OCI-LY3 (cell line): Measurements from ENCODE around the gene ELK3.

Source experiments
- H2AFZ ChIP-seq: fragments of 200-600, 300-600 bp; shearing (Covaris generic); 2 replicates; pipeline ENCODE4 v1.6.0; 2014; ENCODE audit warnings: antibody characterized with exemption, low read depth, low read length
- H3K27ac ChIP-seq: fragments of 200-600, 300-600 bp; sonication (generic); 2 replicates; pipeline ENCODE4 v1.5.1; 2014; ENCODE audit warnings: mild to moderate bottlenecking, low read length, moderate library complexity, mixed read lengths
- H3K27me3 ChIP-seq: fragments of 200-600, 300-600 bp; sonication (generic); 2 replicates; pipeline ENCODE4 v1.6.1; 2014; ENCODE audit warnings: low read depth, low read length, mixed read lengths
- H3K36me3 ChIP-seq: fragments of 200-600, 300-600 bp; sonication (generic); replicated peaks from 2 replicates; pipeline ENCODE3; 2014; ENCODE audit warnings: low read depth, low read length, mixed read lengths
- H3K4me1 ChIP-seq: fragments of 300-600, 200-600 bp; sonication (generic); 2 replicates; pipeline ENCODE4 v1.6.1; 2014; ENCODE audit warnings: low read length, mixed read lengths
- H3K4me2 ChIP-seq: fragments of 200-600, 300-600 bp; sonication (generic); 2 replicates; pipeline ENCODE4 v1.6.1; 2014; ENCODE audit warnings: low read length, mixed read lengths
- H3K4me3 ChIP-seq: fragments of 300-600, 200-600 bp; sonication (generic); 2 replicates; pipeline ENCODE4 v1.5.1; 2014; ENCODE audit warnings: antibody characterized with exemption, mild to moderate bottlenecking, low read length, moderate library complexity
- H3K79me2 ChIP-seq: fragments of 300-600, 200-600 bp; shearing (Covaris generic); 2 replicates; pipeline ENCODE4 v1.6.1; 2014; ENCODE audit warnings: mild to moderate bottlenecking, low read length, mixed read lengths
- H3K9ac ChIP-seq: fragments of 300-600, 200-600 bp; shearing (Covaris generic); 2 replicates; pipeline ENCODE4 v1.6.0; 2014; ENCODE audit warnings: mild to moderate bottlenecking, low read length, moderate library complexity
- H3K9me3 ChIP-seq: fragments of 200-600, 300-600 bp; shearing (Covaris generic); 2 replicates; pipeline ENCODE4 v1.6.1; 2014; ENCODE audit warnings: low read length, mixed read lengths; ENCODE audit not compliant: insufficient read depth
- H4K20me1 ChIP-seq: fragments of 200-600, 300-600 bp; sonication (generic); 2 replicates; pipeline ENCODE4 v1.6.1; 2016; ENCODE audit warnings: low read length, mixed read lengths; ENCODE audit not compliant: insufficient read depth
- EZH2phosphoT487 ChIP-seq: fragments of 200-600 bp; shearing (Covaris generic); IDR thresholded peaks from 2 replicates; pipeline ENCODE4 v1.6.1; 2018; ENCODE audit warnings: antibody characterized with exemption, mixed run types, low read depth
- TF ChIP-seq, protein P1 (sequence below): fragments of 200-600, 300-600 bp; sonication (generic); IDR thresholded peaks from 2 replicates; pipeline ENCODE4 v1.5.1; 2014; ENCODE audit warnings: antibody characterized with exemption, low read length, low read depth

ELK3 gene

DNA sequence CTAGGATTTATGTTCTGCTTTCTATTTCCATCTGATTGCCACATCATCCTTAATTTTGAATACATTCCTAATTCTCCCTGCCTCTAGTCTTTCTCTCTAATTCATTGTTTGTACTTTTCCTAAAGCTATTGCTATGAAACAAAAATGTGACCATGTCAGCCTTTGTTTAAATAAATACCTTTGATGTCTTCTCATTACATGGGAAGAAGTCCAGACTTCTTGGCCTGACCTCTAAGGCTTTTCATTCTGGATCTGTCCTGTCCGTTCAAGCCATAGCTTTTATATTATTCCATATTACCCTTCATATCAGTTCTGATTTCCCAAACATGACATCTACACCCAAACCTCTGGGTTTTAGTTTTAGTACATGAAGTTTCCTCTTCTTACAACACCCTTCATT lies 114.7 kb downstream of the ELK3 start:
- Histone ChIP-seq H3K27me3 (no peaks in the 10 kb centered on the region), H3K27ac (no peak overlapping the region), H3K36me3 (peaks cover 5% of the 10 kb centered on the region), H3K9me3 (no peaks in the 10 kb centered on the region), H3K9ac (no peak overlapping the region), H3K4me1 (0 out of 2 replicates have a peak, but pooled peaks cover 2% of the 10 kb centered on the region), H3K4me2 (no peak overlapping the region), H3K4me3 (no peak overlapping the region), H3K79me2 (no peaks in the 10 kb centered on the region), H4K20me1 (no peaks in the 10 kb centered on the region), H2AFZ (no peak overlapping the region)
- TF ChIP-seq, protein P1, sequence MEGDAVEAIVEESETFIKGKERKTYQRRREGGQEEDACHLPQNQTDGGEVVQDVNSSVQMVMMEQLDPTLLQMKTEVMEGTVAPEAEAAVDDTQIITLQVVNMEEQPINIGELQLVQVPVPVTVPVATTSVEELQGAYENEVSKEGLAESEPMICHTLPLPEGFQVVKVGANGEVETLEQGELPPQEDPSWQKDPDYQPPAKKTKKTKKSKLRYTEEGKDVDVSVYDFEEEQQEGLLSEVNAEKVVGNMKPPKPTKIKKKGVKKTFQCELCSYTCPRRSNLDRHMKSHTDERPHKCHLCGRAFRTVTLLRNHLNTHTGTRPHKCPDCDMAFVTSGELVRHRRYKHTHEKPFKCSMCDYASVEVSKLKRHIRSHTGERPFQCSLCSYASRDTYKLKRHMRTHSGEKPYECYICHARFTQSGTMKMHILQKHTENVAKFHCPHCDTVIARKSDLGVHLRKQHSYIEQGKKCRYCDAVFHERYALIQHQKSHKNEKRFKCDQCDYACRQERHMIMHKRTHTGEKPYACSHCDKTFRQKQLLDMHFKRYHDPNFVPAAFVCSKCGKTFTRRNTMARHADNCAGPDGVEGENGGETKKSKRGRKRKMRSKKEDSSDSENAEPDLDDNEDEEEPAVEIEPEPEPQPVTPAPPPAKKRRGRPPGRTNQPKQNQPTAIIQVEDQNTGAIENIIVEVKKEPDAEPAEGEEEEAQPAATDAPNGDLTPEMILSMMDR = no peak
- no peak for TF ChIP-seq EZH2phosphoT487

DNA sequence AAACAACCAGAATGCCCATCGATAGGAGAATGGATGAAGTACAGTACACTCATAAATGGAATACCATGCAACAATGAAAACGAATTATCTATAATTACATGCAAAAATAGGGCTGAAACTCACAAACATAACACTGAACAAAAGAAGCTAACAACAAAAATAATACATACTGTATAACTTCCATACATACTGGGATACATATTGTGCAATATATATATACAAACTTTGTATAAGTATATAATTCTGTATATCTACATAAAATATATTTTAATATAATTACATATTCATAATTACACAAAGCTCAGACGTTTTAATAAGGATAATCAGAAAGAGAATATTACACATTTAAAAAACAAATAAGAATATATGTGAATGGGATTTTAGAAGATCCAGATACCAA lies 115.9 kb downstream of the ELK3 start:
- H4K20me1 ChIP-seq = no peaks in the 10 kb centered on the region
- no peaks in the 10 kb centered on the region for H3K9me3 ChIP-seq
- no peak for TF ChIP-seq EZH2phosphoT487
- TF ChIP-seq, protein P1 = no peak
- H3K4me1 ChIP-seq = 0 out of 2 replicates have a peak, but pooled peaks cover 2% of the 10 kb centered on the region
- H3K79me2 ChIP-seq = peaks cover 6% of the 10 kb centered on the region; the same call in 1 of the 2 replicates
- H3K27ac ChIP-seq = no peak overlapping the region
- H3K36me3 ChIP-seq = peaks cover 5% of the 10 kb centered on the region
- H3K4me2 ChIP-seq = no peak overlapping the region
- no peak overlapping the region for H3K9ac ChIP-seq
- H3K27me3 ChIP-seq = no peaks in the 10 kb centered on the region
- H2AFZ ChIP-seq = no peak overlapping the region
- no peak overlapping the region for H3K4me3 ChIP-seq

DNA sequence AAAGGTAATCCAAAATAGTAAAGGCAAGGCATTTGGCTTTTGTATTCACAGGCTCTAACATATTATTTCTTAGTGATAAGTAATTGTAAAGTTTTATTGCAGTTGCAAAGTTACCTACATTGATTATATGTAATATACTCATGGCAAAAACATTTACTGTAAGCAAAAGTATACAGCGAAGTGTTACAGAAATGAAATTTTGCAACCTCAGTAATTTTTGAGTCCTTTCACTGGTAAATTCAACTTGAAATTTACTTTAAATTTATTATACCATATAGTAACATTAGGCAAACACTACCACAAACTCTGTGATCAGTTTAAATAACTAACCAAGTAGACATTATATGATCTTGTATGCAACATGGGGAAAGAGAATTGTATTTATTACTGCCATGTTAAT lies 117.0 kb downstream of the ELK3 start:
- Histone ChIP-seq H3K79me2 (peaks cover 10% of the 10 kb centered on the region), H3K4me1 (peaks cover 9% of the 10 kb centered on the region; the same call in 1 of the 2 replicates), H2AFZ (no peak overlapping the region), H3K27ac (no peak overlapping the region), H3K4me3 (no peak overlapping the region), H3K27me3 (no peaks in the 10 kb centered on the region), H3K9ac (no peak overlapping the region), H3K36me3 (peaks cover 5% of the 10 kb centered on the region), H3K9me3 (no peaks in the 10 kb centered on the region), H4K20me1 (no peaks in the 10 kb centered on the region), H3K4me2 (no peak overlapping the region)
- TF ChIP-seq EZH2phosphoT487 = no peak
- TF ChIP-seq, protein P1 = no peak

DNA sequence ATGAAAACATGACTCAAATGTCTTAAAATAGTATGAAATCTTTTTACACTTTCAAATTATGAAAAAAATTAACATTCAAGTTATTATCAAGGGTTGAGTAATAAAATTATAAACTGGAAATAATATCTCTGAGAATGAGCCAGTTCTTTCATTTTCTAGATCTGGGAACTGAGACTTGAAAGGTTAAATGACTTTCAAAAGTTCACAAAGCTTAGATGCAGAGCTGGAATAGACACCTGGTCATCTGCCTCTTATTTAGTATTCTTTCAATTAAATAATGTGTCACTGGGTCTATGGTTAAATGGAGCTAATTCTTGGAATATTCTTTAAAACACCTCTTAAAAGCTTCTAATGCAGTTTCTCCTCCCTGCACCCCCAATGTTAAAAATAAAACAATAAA lies 119.4 kb downstream of the ELK3 start:
- Histone ChIP-seq H3K4me3 (no peak overlapping the region), H3K4me1 (peaks cover 9% of the 10 kb centered on the region; the same call in 1 of the 2 replicates), H3K9ac (no peak overlapping the region), H3K36me3 (peaks cover 5% of the 10 kb centered on the region), H3K27me3 (no peaks in the 10 kb centered on the region), H2AFZ (no peak overlapping the region), H4K20me1 (no peaks in the 10 kb centered on the region), H3K9me3 (no peaks in the 10 kb centered on the region), H3K4me2 (no peak overlapping the region), H3K27ac (no peak overlapping the region), H3K79me2 (peaks cover 10% of the 10 kb centered on the region)
- TF ChIP-seq EZH2phosphoT487 = no peak
- TF ChIP-seq, protein P1 = no peak
